Activated CD8-positive, alpha-beta T cell treated with anti-CD3 and anti-CD28 coated beads for 36 hours (primary cell): ENCODE results near the gene HNRNPL. TPM values are rescaled to one million over a fixed set of nuclear protein-coding genes. Genes with fewer than 3 reads are reported as not detected.

Experiments used
- ATAC-seq: fragments of 200-7000 bp; cut with Tn5 transposase; one replicate; pipeline ENCODE4 v1.10.0; 2021; ENCODE audit warnings: mild to moderate bottlenecking, moderate library complexity
- CTCF ChIA-PET: fragments of 350-600 bp; sonication (Branson Sonifier 250); formaldehyde crosslinking; loops from one replicate; lab custom pipeline; 2021; ENCODE audit warnings: antibody characterized with exemption; lab: Charles Lee
- POLR2A ChIA-PET: fragments of 350-600 bp; sonication (Branson Sonifier 250); formaldehyde crosslinking; loops from one replicate; lab custom pipeline; 2021; ENCODE audit warnings: antibody characterized with exemption; lab: Charles Lee
- DNase-seq: peaks from one replicate; pipeline ENCODE4 v3.0.0-alpha.2; 2020
- H3K27ac Mint-ChIP-seq: one replicate; pipeline ENCODE4 v1.8.0; 2021; ENCODE audit warnings: mild to moderate bottlenecking, mixed read lengths
- H3K27me3 Mint-ChIP-seq: one replicate; pipeline ENCODE4 v1.8.0; 2021; ENCODE audit warnings: mixed read lengths
- H3K36me3 Mint-ChIP-seq: one replicate; pipeline ENCODE4 v1.8.0; 2021; ENCODE audit warnings: low read depth, mixed read lengths
- H3K4me1 Mint-ChIP-seq: one replicate; pipeline ENCODE4 v1.8.0; 2021; ENCODE audit warnings: low read depth, mixed read lengths
- H3K4me3 Mint-ChIP-seq: one replicate; pipeline ENCODE4 v1.8.0; 2021; ENCODE audit warnings: mild to moderate bottlenecking, moderate library complexity, mixed read lengths
- H3K9me3 Mint-ChIP-seq: one replicate; pipeline ENCODE4 v1.8.0; 2021; ENCODE audit warnings: mixed read lengths
- CTCF ChIP-seq: fragments of 200-600 bp; IDR thresholded peaks from one replicate; pipeline ENCODE4 v1.8.0; 2022; ENCODE audit warnings: antibody characterized with exemption, mild to moderate bottlenecking
- intact Hi-C: fragments of 100-400 bp; cut with micrococcal nuclease; formaldehyde crosslinking; loops from one replicate; pipeline ENCODE4 v1.10.0; 2022
- total RNA-seq, 2 experiments: library from RNA; stranded (reverse); gene quantifications; one replicate each; pipeline ENCODE4 v1.2.3, GENCODE V29; 2021

The HNRNPL gene
- total RNA-seq, 2 experiments from 2014 or later: 747 to 761 TPM

DNA sequence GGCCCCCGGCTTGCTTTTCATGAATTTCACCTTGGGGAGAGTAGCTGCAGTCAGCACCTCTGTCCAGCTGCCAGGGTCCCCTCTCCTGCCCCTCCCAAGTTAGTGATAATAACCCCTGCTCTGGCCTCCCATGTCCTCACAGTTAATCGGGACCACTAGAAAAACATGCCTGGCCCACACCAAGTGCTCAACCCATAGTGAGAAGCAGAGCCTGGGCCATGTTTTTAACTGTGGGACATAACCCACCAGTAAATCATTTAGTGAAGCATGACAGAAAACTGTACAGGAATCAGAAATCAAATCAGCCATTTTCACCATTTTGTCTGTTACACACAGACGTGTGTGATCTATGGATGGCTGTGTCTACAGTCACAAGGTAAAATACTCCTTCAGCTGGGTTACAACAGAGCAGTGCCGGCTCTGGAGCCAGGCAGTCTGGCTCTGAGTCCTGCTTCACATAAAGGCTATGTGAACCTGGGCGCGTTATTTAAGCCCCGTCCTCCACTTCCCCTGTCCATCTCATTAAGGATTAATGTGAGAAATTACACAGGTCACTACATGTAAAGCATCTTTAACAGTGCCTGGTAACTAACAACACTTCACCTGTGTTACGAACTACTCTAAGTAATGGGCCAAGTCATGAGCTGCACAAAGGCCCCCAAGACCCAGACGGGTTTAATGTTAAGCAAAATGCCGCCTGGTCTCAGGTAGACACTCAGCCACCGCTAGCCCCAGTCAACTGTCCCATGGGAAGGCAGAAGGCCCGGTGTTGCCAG, 10.6 kb downstream of the HNRNPL start:
- ChIA-PET POLR2A (interaction anchor here (0.6 to 4.6 kb wide), 12 partner anchors 9 to 214 kb away, joined by 3 to 48 read pairs (median 3); partner anchors contain the start of genes HNRNPL and RINL), CTCF (interaction anchor here (0.7 to 1.8 kb wide), 4 partner anchors 30 to 104 kb away, joined by 3 to 4 read pairs (median 4); partner anchors contain the start of genes MRPS12 and SARS2)
- H3K27ac Mint-ChIP-seq: peak overlapping the region; percentile 92
- ATAC-seq (no peak), DNase-seq (no peak)
- H3K36me3 Mint-ChIP-seq: peaks cover 84% of the 10 kb centered on the region
- H3K4me3 Mint-ChIP-seq: no peak overlapping the region
- intact Hi-C loops: no loop called here
- no peaks in the 10 kb centered on the region for H3K27me3 Mint-ChIP-seq
- H3K4me1 Mint-ChIP-seq: peaks cover 59% of the 10 kb centered on the region
- H3K9me3 Mint-ChIP-seq: no peaks in the 10 kb centered on the region
- no peak for TF ChIP-seq CTCF

DNA sequence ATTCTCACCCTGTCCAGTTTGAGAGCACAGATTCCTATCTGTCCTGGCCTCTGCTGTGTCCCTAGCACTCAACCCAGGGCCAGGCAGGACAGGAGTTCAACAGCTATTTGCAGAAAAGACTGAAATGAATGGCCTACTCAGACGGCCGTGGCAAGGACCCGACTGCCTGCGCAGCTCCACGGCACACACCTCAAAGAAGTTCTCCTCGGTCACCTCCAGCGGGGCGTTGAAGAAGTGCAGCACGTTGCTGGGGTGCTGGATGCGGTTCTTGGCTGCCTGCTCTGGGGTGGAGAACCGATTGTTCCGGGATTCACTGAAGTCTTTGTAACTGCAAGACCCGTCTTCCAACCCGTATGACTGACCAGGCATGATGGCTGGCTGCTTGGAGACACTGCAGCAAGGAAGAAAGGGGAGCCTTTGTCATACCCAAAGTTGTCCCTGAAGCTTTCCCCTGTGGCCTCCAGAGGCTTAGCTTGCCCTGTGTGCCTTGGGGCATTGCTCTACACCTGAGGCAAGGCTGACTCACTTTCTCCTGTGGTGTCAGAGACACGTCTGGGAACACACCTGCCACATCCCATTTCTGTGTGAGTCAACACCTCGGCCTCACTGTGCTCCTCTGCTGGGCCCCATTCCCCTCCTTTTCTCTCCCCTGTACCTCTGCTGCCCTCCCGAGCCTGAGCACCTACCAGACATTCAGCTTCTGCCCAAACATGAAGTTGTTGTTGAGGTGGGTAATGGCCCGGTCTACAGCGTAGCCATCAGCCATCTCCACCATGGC, 11.4 kb downstream of the HNRNPL start:
- no peaks in the 10 kb centered on the region for H3K27me3 Mint-ChIP-seq
- peak overlapping the region; percentile 92 for H3K27ac Mint-ChIP-seq
- intact Hi-C loops: no loop called here
- peaks cover 54% of the 10 kb centered on the region for H3K4me1 Mint-ChIP-seq
- H3K9me3 Mint-ChIP-seq: no peaks in the 10 kb centered on the region
- CTCF ChIA-PET: interaction anchor here (1.6 kb wide), 1 partner anchor 31 kb away, joined by 4 read pairs; no protein-coding TSS in a partner anchor
- POLR2A ChIA-PET: interaction anchor here (0.6 to 4.6 kb wide), 11 partner anchors 9 to 213 kb away, joined by 3 to 48 read pairs (median 3); partner anchors contain the start of genes HNRNPL and RINL
- TF ChIP-seq CTCF: no peak
- H3K36me3 Mint-ChIP-seq: peaks cover 76% of the 10 kb centered on the region
- DNase-seq (peak; percentile 81), ATAC-seq (peak; percentile 62)
- H3K4me3 Mint-ChIP-seq: no peak overlapping the region

GRCh38 chr19:38837656-38838121, 12.1 kb downstream of the HNRNPL start:
- no peak for ATAC-seq
- Mint-ChIP-seq H3K36me3 (peaks cover 69% of the 10 kb centered on the region), H3K4me1 (peaks cover 47% of the 10 kb centered on the region), H3K9me3 (no peaks in the 10 kb centered on the region), H3K27me3 (no peaks in the 10 kb centered on the region), H3K27ac (peak overlapping the region; percentile 55), H3K4me3 (no peak overlapping the region)
- TF ChIP-seq CTCF: no peak
- DNase-seq: no peak
- intact Hi-C loops: no loop called here
- ChIA-PET CTCF (interaction anchor here (1.6 kb wide), 1 partner anchor 32 kb away, joined by 4 read pairs; no protein-coding TSS in a partner anchor), POLR2A (interaction anchor here (0.9 to 4.6 kb wide), 5 partner anchors 10 to 40 kb away, joined by 3 to 48 read pairs (median 9); partner anchors contain the start of genes HNRNPL and RINL)

- CTCF ChIA-PET: no interaction called here
- intact Hi-C loops: no loop called here
- Mint-ChIP-seq H3K27me3 (no peaks in the 10 kb centered on the region), H3K4me1 (peaks cover 44% of the 10 kb centered on the region), H3K27ac (peak overlapping the region; percentile 55), H3K4me3 (no peak overlapping the region), H3K36me3 (peaks cover 63% of the 10 kb centered on the region), H3K9me3 (no peaks in the 10 kb centered on the region)
- DNase-seq (no peak), ATAC-seq (no peak)
- no peak for TF ChIP-seq CTCF
- POLR2A ChIA-PET: interaction anchor here (0.9 to 4.6 kb wide), 5 partner anchors 11 to 41 kb away, joined by 3 to 48 read pairs (median 9); partner anchors contain the start of genes HNRNPL and RINL
These were observed 12.7 kb downstream of the HNRNPL start for GRCh38 chr19:38836983-38837626.
